Measurements from ENCODE around the gene PTPRU. TPM values are rescaled to one million over a fixed set of nuclear protein-coding genes. Genes with fewer than 3 reads are reported as not detected.

The PTPRU gene
- total RNA-seq, 1 experiment from 2014 or later: 3.0 TPM

- DNase-seq (ENCODE audit: low spot score): peak; percentile 3
Measured at GRCh38 chr1:29332204-29332603, 95.9 kb downstream of the PTPRU start.

GRCh38 chr1:29333008-29333407 is 96.7 kb downstream of the PTPRU start:
- DNase-seq (ENCODE audit: low spot score): no peak

- DNase-seq (ENCODE audit: low spot score): no peak
Measured at GRCh38 chr1:29335573-29335972, 99.3 kb downstream of the PTPRU start.

- no peak for DNase-seq (ENCODE audit: low spot score)
Measured at GRCh38 chr1:29338908-29339575, 102.7 kb downstream of the PTPRU start.

- DNase-seq (ENCODE audit: low spot score): no peak
Measured at GRCh38 chr1:29341936-29342335, 105.6 kb downstream of the PTPRU start.

GRCh38 chr1:29342351-29342750 is 106.0 kb downstream of the PTPRU start:
- no peak for DNase-seq (ENCODE audit: low spot score)

- no peak for DNase-seq (ENCODE audit: low spot score)
Measured at GRCh38 chr1:29342983-29343382, 106.7 kb downstream of the PTPRU start.

GRCh38 chr1:29343476-29343875 is 107.2 kb downstream of the PTPRU start:
- no peak for DNase-seq (ENCODE audit: low spot score)

GRCh38 chr1:29343908-29344307 is 107.6 kb downstream of the PTPRU start:
- no peak for DNase-seq (ENCODE audit: low spot score)

GRCh38 chr1:29344336-29344735 is 108.0 kb downstream of the PTPRU start:
- no peak for DNase-seq (ENCODE audit: low spot score)

GRCh38 chr1:29346576-29346975 is 110.3 kb downstream of the PTPRU start:
- no peak for DNase-seq (ENCODE audit: low spot score)

GRCh38 chr1:29349871-29350491 is 113.7 kb downstream of the PTPRU start:
- DNase-seq (ENCODE audit: low spot score): no peak

GRCh38 chr1:29352719-29353420 is 116.5 kb downstream of the PTPRU start:
- DNase-seq (ENCODE audit: low spot score): no peak

GRCh38 chr1:29354511-29355098 is 118.3 kb downstream of the PTPRU start:
- DNase-seq (ENCODE audit: low spot score): no peak

GRCh38 chr1:29355375-29355774 is 119.1 kb downstream of the PTPRU start:
- peak; percentile 1 for DNase-seq (ENCODE audit: low spot score)

- no peak for DNase-seq (ENCODE audit: low spot score)
Measured at GRCh38 chr1:29356663-29357062, 120.3 kb downstream of the PTPRU start.

GRCh38 chr1:29357452-29357851 is 121.1 kb downstream of the PTPRU start:
- no peak for DNase-seq (ENCODE audit: low spot score)

- DNase-seq (ENCODE audit: low spot score): no peak
Measured at GRCh38 chr1:29358183-29358582, 121.9 kb downstream of the PTPRU start.

GRCh38 chr1:29360768-29361167 is 124.4 kb downstream of the PTPRU start:
- no peak for DNase-seq (ENCODE audit: low spot score)

GRCh38 chr1:29361686-29362085 is 125.4 kb downstream of the PTPRU start:
- no peak for DNase-seq (ENCODE audit: low spot score)

- DNase-seq (ENCODE audit: low spot score): no peak
Measured at GRCh38 chr1:29362116-29362515, 125.8 kb downstream of the PTPRU start.

GRCh38 chr1:29362764-29363163 is 126.4 kb downstream of the PTPRU start:
- DNase-seq (ENCODE audit: low spot score): no peak

- no peak for DNase-seq (ENCODE audit: low spot score)
Measured at GRCh38 chr1:29363536-29363935, 127.2 kb downstream of the PTPRU start.
